Fibroblast of lung (primary cell): ENCODE results near the gene CEP72. TPM values are rescaled to one million over a fixed set of nuclear protein-coding genes. Genes with fewer than 3 reads are reported as not detected.
A peak's percentile ranks its signal among the peaks of the same experiment; 100 is the strongest.

Experiments used
- DNase-seq, 2 donors: peaks; one replicate each; pipeline versions ENCODE4 v3.0.0 to v3.0.0-alpha.2; 2010; ENCODE audit warnings: low read depth in 2 of 2
- H2AFZ ChIP-seq: 2 replicates; pipeline ENCODE4 v1.5.1; 2012; ENCODE audit warnings: low read length, control low read depth, inconsistent platforms
- H3K27ac ChIP-seq: 2 replicates; pipeline ENCODE4 v1.5.1; 2011; ENCODE audit warnings: low read length, control low read depth; ENCODE audit not compliant: insufficient read depth
- H3K27me3 ChIP-seq: 2 replicates; pipeline ENCODE4 v1.5.1; 2011; ENCODE audit warnings: mild to moderate bottlenecking, low read length; ENCODE audit not compliant: control insufficient read depth, insufficient read depth
- H3K36me3 ChIP-seq: 2 replicates; pipeline ENCODE4 v1.5.1; 2011; ENCODE audit warnings: low read length; ENCODE audit not compliant: control insufficient read depth, insufficient read depth
- H3K4me1 ChIP-seq: 2 replicates; pipeline ENCODE4 v1.5.1; 2011; ENCODE audit warnings: low read length; ENCODE audit not compliant: control insufficient read depth, insufficient read depth; ENCODE audit errors: extremely low read depth
- H3K4me2 ChIP-seq: 2 replicates; pipeline ENCODE4 v1.5.1; 2011; ENCODE audit warnings: low read length, control low read depth; ENCODE audit not compliant: insufficient read depth; ENCODE audit errors: extremely low read depth
- H3K4me3 ChIP-seq, 4 experiments: fragments of 200-600 bp in 1 of 4; sonication (generic) in 1 of 4; replicated peaks in 1 of 4; 2 replicates each; pipeline ENCODE4 v1.5.1; 2011 to 2016; ENCODE audit warnings: low read length in 4 of 4, low read depth in 3 of 4, mild to moderate bottlenecking in 3 of 4, control low read depth in 2 of 4, inconsistent platforms in 1 of 4, mixed read lengths in 1 of 4; ENCODE audit not compliant: insufficient read depth in 1 of 4; ENCODE audit errors: control extremely low read depth in 1 of 4
- H3K79me2 ChIP-seq: 2 replicates; pipeline ENCODE4 v1.5.1; 2012; ENCODE audit warnings: mild to moderate bottlenecking, low read length, inconsistent platforms; ENCODE audit not compliant: control insufficient read depth, insufficient read depth
- H3K9ac ChIP-seq: 2 replicates; pipeline ENCODE4 v1.5.1; 2011; ENCODE audit warnings: mild to moderate bottlenecking, low read length, control low read depth; ENCODE audit not compliant: insufficient read depth
- H3K9me3 ChIP-seq: 2 replicates; pipeline ENCODE4 v1.5.1; 2012; ENCODE audit warnings: low read depth, low read length; ENCODE audit not compliant: control insufficient read depth, insufficient read depth
- H4K20me1 ChIP-seq: 2 replicates; pipeline ENCODE4 v1.5.1; 2011; ENCODE audit warnings: low read length; ENCODE audit not compliant: control insufficient read depth, insufficient read depth; ENCODE audit errors: extremely low read depth
- EZH2 ChIP-seq: IDR thresholded peaks from 2 replicates; pipeline ENCODE4 v1.5.1; 2012; ENCODE audit warnings: low read length, control low read depth, mild to moderate bottlenecking; ENCODE audit errors: missing control alignments
- polyA plus RNA-seq, 2 donors: library from polyadenylated mRNA; depleted of rRNA in 1 of 2; stranded (reverse) in 1 of 2; unstranded in 1 of 2; fragments of >200 nt; gene quantifications; 2 replicates each; pipeline ENCODE4 v1.2.1, GENCODE V29; 2011 to 2012; ENCODE audit warnings: missing spikeins in 1 of 2
- total RNA-seq: library from RNA; depleted of rRNA; stranded (reverse); fragments of >200 nt; gene quantifications from 2 replicates; pipeline ENCODE4 v1.2.1, GENCODE V29; 2014
- TF ChIP-seq, protein P1 (sequence below), 2 donors: IDR thresholded peaks in 1 of 2; conservative IDR thresholded peaks in 1 of 2; 1 replicate in 1 of 2; 2 replicates in 1 of 2; pipeline ENCODE4 v1.5.1; 2011 to 2012; ENCODE audit warnings: low read length in 2 of 2, control low read depth in 1 of 2, inconsistent platforms in 1 of 2, low read depth in 1 of 2, mild to moderate bottlenecking in 1 of 2

CEP72 gene
- total and polyA plus RNA-seq, 2 donors (not counting 1 experiment from before 2014, with no cell fraction given), result 0.92 to 2.5 TPM

DNA sequence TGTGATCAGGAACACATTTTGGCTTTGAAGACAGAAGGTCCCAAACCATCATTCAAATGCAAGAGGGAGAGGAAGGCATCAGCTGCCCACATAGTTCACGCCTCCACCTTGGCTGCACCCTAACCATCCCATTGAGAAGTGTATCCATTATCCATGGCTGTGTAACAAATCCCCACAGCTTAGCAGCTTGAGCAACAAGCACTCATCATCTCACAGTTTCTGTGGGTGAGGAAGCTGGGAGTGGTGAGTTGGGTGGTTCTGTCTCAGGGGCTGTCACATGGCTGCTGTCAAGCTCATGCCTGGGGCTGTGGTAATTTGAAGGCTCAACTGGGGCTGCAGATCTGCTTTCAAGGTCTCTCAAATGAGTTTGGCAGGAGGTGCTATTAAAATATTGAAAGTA is 23.0 kb upstream of the CEP72 start:
- Histone ChIP-seq H3K9ac (no peak overlapping the region), H3K9me3 (no peaks in the 10 kb centered on the region), H2AFZ (no peak overlapping the region), H3K27me3 (peaks cover 9% of the 10 kb centered on the region), H3K36me3 (no peaks in the 10 kb centered on the region), H3K4me2 (no peak overlapping the region), H3K4me1 (no peaks in the 10 kb centered on the region), H4K20me1 (no peaks in the 10 kb centered on the region), H3K79me2 (no peaks in the 10 kb centered on the region), H3K27ac (no peak overlapping the region), H3K4me3 (no peak overlapping the region)
- no peak for DNase-seq
- TF ChIP-seq EZH2, result no peak

DNA sequence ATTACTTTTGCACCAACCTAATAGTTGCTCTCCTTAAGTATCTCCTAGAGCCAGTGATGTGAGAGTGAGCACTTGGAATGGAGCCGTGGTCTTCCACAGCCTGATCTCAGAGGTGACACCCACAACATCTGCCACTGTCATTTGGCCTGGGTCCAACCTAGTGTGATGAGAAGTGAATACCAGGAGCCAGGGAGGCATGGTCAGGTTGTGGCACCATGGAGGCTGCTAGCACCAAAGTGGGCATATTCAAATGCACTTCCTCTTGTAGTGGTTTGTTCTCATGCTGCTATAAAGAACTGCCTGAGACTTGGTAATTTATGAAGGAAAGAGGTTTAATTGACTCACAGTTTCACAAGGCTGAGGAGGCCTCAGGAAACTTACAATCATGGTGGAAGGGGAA is 22.6 kb upstream of the CEP72 start:
- H3K4me2 ChIP-seq, result no peak overlapping the region
- no peaks in the 10 kb centered on the region for H3K79me2 ChIP-seq
- H4K20me1 ChIP-seq, result no peaks in the 10 kb centered on the region
- H3K4me3 ChIP-seq, result no peak overlapping the region
- no peaks in the 10 kb centered on the region for H3K36me3 ChIP-seq
- no peak overlapping the region for H2AFZ ChIP-seq
- no peak overlapping the region for H3K27ac ChIP-seq
- no peak for TF ChIP-seq EZH2
- TF ChIP-seq, protein P1, sequence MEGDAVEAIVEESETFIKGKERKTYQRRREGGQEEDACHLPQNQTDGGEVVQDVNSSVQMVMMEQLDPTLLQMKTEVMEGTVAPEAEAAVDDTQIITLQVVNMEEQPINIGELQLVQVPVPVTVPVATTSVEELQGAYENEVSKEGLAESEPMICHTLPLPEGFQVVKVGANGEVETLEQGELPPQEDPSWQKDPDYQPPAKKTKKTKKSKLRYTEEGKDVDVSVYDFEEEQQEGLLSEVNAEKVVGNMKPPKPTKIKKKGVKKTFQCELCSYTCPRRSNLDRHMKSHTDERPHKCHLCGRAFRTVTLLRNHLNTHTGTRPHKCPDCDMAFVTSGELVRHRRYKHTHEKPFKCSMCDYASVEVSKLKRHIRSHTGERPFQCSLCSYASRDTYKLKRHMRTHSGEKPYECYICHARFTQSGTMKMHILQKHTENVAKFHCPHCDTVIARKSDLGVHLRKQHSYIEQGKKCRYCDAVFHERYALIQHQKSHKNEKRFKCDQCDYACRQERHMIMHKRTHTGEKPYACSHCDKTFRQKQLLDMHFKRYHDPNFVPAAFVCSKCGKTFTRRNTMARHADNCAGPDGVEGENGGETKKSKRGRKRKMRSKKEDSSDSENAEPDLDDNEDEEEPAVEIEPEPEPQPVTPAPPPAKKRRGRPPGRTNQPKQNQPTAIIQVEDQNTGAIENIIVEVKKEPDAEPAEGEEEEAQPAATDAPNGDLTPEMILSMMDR (conservative IDR thresholded peaks at IDR 0.05 in 1 of 2, IDR thresholded peaks at IDR 0.05 in 1 of 2; ENCODE audit: low read depth in 1 of 2, low read length in 2 of 2), result no peak
- DNase-seq, result no peak
- no peaks in the 10 kb centered on the region for H3K9me3 ChIP-seq
- peaks cover 9% of the 10 kb centered on the region for H3K27me3 ChIP-seq
- no peaks in the 10 kb centered on the region for H3K4me1 ChIP-seq
- H3K9ac ChIP-seq, result no peak overlapping the region

DNA sequence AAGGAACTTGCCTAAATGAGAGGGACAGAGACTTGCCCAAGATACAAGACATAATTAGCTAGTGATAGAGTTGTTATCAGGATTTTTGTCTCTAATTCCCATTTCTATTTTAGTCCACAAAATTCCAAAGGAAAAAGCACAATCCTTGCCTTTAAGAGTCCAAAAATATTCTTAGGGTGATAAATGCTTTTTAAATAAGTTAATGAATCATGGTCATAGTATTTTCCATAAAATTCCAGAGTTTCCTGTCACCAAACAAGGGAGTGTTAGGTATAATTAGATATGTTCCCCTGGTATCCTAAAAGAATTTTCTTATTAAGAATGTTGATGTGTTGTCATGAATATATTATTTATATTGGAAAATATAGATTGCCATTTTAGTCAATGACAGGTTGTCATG is 21.8 kb upstream of the CEP72 start:
- no peaks in the 10 kb centered on the region for H3K79me2 ChIP-seq
- no peaks in the 10 kb centered on the region for H4K20me1 ChIP-seq
- no peak overlapping the region for H3K4me2 ChIP-seq
- no peak for TF ChIP-seq EZH2
- TF ChIP-seq, protein P1 (conservative IDR thresholded peaks at IDR 0.05 in 1 of 2, IDR thresholded peaks at IDR 0.05 in 1 of 2; ENCODE audit: low read depth in 1 of 2, low read length in 2 of 2), result no peak
- H3K36me3 ChIP-seq, result no peaks in the 10 kb centered on the region
- H3K27me3 ChIP-seq, result peaks cover 9% of the 10 kb centered on the region
- DNase-seq, result peak in 1 of 2 donors; percentile 35
- H2AFZ ChIP-seq, result no peak overlapping the region
- no peaks in the 10 kb centered on the region for H3K4me1 ChIP-seq
- H3K9ac ChIP-seq, result no peak overlapping the region
- no peak overlapping the region for H3K27ac ChIP-seq
- H3K9me3 ChIP-seq, result no peaks in the 10 kb centered on the region
- H3K4me3 ChIP-seq, result no peak overlapping the region
